C4-2B (cell line): ENCODE data around the gene MRPL55.

Experiments
- CTCF ChIP-seq: fragments of 450-650 bp; conservative IDR thresholded peaks from 2 replicates; pipeline ENCODE4 v1.5.1; 2017; ENCODE audit warnings: mild to moderate bottlenecking
- ZFX ChIP-seq: fragments of 450-650 bp; IDR thresholded peaks from 2 replicates; pipeline ENCODE4 v1.6.1; 2017

DNA sequence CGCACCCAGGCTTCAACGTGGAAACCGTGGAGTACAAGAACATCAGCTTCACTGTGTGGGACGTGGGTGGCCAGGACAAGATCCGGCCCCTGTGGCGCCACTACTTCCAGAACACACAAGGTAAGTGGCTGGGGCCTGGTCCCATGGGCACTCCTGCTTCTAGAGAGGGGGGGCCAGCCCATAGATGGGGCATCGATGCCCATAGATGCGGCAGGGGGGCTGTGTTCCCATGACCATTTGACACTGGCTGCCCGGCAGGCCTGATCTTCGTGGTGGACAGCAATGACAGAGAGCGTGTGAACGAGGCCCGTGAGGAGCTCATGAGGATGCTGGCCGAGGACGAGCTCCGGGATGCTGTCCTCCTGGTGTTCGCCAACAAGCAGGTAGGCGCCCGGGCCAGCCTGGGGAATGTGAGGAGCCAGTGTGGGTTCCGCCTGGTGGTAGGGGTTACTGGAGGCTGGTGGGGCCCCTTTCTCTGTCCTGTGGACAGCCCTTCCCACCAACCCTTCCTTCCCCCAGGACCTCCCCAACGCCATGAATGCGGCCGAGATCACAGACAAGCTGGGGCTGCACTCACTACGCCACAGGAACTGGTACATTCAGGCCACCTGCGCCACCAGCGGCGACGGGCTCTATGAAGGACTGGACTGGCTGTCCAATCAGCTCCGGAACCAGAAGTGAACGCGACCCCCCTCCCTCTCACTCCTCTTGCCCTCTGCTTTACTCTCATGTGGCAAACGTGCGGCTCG lies 11.6 kb downstream of the MRPL55 start:
- no peak for TF ChIP-seq CTCF
- no peak for TF ChIP-seq ZFX
